ENCODE results near the gene DNAL4.

DNAL4 gene

GRCh38 chr22:38738475-38739070 lies 55.4 kb downstream of the DNAL4 start:
- DNase-seq: no peak

GRCh38 chr22:38737302-38738060 lies 56.5 kb downstream of the DNAL4 start:
- no peak for DNase-seq

- no peak for DNase-seq
These were observed 57.7 kb downstream of the DNAL4 start for GRCh38 chr22:38736257-38736570.

GRCh38 chr22:38735465-38736256 lies 58.3 kb downstream of the DNAL4 start:
- DNase-seq: no peak

- no peak for DNase-seq
These were observed 58.8 kb downstream of the DNAL4 start for GRCh38 chr22:38735126-38735464.

- DNase-seq: no peak
These were observed 59.4 kb downstream of the DNAL4 start for GRCh38 chr22:38734421-38735100.

- no peak for DNase-seq
These were observed 60.1 kb downstream of the DNAL4 start for GRCh38 chr22:38733724-38734381.

- DNase-seq: no peak
These were observed 60.6 kb downstream of the DNAL4 start for GRCh38 chr22:38733329-38733723.

GRCh38 chr22:38732251-38732815 lies 61.6 kb downstream of the DNAL4 start:
- no peak for DNase-seq

- DNase-seq: no peak
These were observed 62.2 kb downstream of the DNAL4 start for GRCh38 chr22:38731703-38732161.

GRCh38 chr22:38730411-38730871 lies 63.5 kb downstream of the DNAL4 start:
- no peak for DNase-seq

- DNase-seq: no peak
These were observed 64.0 kb downstream of the DNAL4 start for GRCh38 chr22:38729946-38730345.

- DNase-seq: no peak
These were observed 64.8 kb downstream of the DNAL4 start for GRCh38 chr22:38728871-38729796.
